ENCODE measurements around the gene PGF. TPM values are rescaled to one million over a fixed set of nuclear protein-coding genes. Genes with fewer than 3 reads are reported as not detected.

The PGF gene
- total and polyA plus RNA-seq, 2 experiments from 2014 or later = 1.1 to 1.8 TPM

- TF ChIP-seq EZH2phosphoT487 (IDR thresholded peaks at IDR 0.05; ENCODE audit: insufficient read depth, low read depth) (no peak), EZH2 (IDR thresholded peaks at IDR 0.05; ENCODE audit: insufficient read depth, poor library complexity, severe bottlenecking) (no peak)
- Histone ChIP-seq H3K4me3 (no peak overlapping the region), H3K4me1 (ENCODE audit: insufficient read depth) (peaks cover 21% of the 10 kb centered on the region), H3K9me2 (ENCODE audit: insufficient read depth) (no peaks in the 10 kb centered on the region), H3K36me3 (ENCODE audit: low read depth) (no peaks in the 10 kb centered on the region), H3K4me2 (ENCODE audit: unreplicated experiment) (no peak overlapping the region), H3K79me2 (ENCODE audit: insufficient read depth) (no peaks in the 10 kb centered on the region), H2AFZ (no peak overlapping the region), H3K9me3 (ENCODE audit: low read depth) (no peaks in the 10 kb centered on the region), H3K9ac (no peak overlapping the region), H4K20me1 (ENCODE audit: insufficient read depth) (no peaks in the 10 kb centered on the region), H3K27ac (no peak overlapping the region), H3K27me3 (replicated peaks; ENCODE audit: insufficient read depth) (no peaks in the 10 kb centered on the region), H3F3A (ENCODE audit: insufficient read depth) (peaks cover 23% of the 10 kb centered on the region)
- WGBS, 2 experiments (ENCODE audit: low coverage in 1 of 2, low lambda C conversion rate in 2 of 2, missing lambda C conversion rate in 2 of 2) = 46% methylated on average over 1 of the region's 1 CpG
- in situ Hi-C loops (cut with MboI) = no loop called here
- DNase-seq = no peak
Measured at GRCh38 chr14:74968811-74969210, 13.4 kb upstream of the PGF start.

GRCh38 chr14:74965486-74966153 lies 10.2 kb upstream of the PGF start:
- peak overlapping the region; percentile 7 for H3K4me2 ChIP-seq (ENCODE audit: unreplicated experiment)
- TF ChIP-seq EZH2 (IDR thresholded peaks at IDR 0.05; ENCODE audit: insufficient read depth, poor library complexity, severe bottlenecking) = no peak
- no peak for TF ChIP-seq EZH2phosphoT487 (IDR thresholded peaks at IDR 0.05; ENCODE audit: insufficient read depth, low read depth)

GRCh38 chr14:74964787-74965485 lies 9.5 kb upstream of the PGF start:
- DNase-seq = peak; percentile 72
- Histone ChIP-seq H3K27me3 (replicated peaks; ENCODE audit: insufficient read depth) (no peaks in the 10 kb centered on the region), H3K79me2 (ENCODE audit: insufficient read depth) (no peaks in the 10 kb centered on the region), H4K20me1 (ENCODE audit: insufficient read depth) (no peaks in the 10 kb centered on the region), H3K9me2 (ENCODE audit: insufficient read depth) (no peaks in the 10 kb centered on the region), H3K9ac (peak overlapping the region; percentile 26; the same call in 1 of the 2 replicates), H3K36me3 (ENCODE audit: low read depth) (no peaks in the 10 kb centered on the region), H2AFZ (0 out of 2 replicates have a peak overlapping the region, but pooled peaks have one; percentile 6), H3K4me1 (ENCODE audit: insufficient read depth) (peaks cover 24% of the 10 kb centered on the region), H3F3A (ENCODE audit: insufficient read depth) (peaks cover 23% of the 10 kb centered on the region), H3K9me3 (ENCODE audit: low read depth) (no peaks in the 10 kb centered on the region), H3K27ac (peak overlapping the region; percentile 84), H3K4me2 (ENCODE audit: unreplicated experiment) (peak overlapping the region; percentile 7), H3K4me3 (no peak overlapping the region)
- WGBS, 2 experiments (ENCODE audit: low coverage in 1 of 2, low lambda C conversion rate in 2 of 2, missing lambda C conversion rate in 2 of 2) = 51 to 52% methylated on average over 4 of the region's 4 CpGs
- TF ChIP-seq EZH2 (IDR thresholded peaks at IDR 0.05; ENCODE audit: insufficient read depth, poor library complexity, severe bottlenecking) = no peak
- TF ChIP-seq EZH2phosphoT487 (IDR thresholded peaks at IDR 0.05; ENCODE audit: insufficient read depth, low read depth) = no peak
- in situ Hi-C loops (cut with MboI) = no loop called here

More at GRCh38 chr14:74965486-74966153, 10.2 kb upstream of the PGF start:
- Histone ChIP-seq H3K79me2 (ENCODE audit: insufficient read depth) (no peaks in the 10 kb centered on the region), H3K4me3 (no peak overlapping the region), H3K27ac (peak overlapping the region; percentile 84), H3F3A (ENCODE audit: insufficient read depth) (peaks cover 23% of the 10 kb centered on the region), H3K9me3 (ENCODE audit: low read depth) (no peaks in the 10 kb centered on the region), H3K4me1 (ENCODE audit: insufficient read depth) (peaks cover 24% of the 10 kb centered on the region), H4K20me1 (ENCODE audit: insufficient read depth) (no peaks in the 10 kb centered on the region), H2AFZ (0 out of 2 replicates have a peak overlapping the region, but pooled peaks have one; percentile 6), H3K9me2 (ENCODE audit: insufficient read depth) (no peaks in the 10 kb centered on the region), H3K36me3 (ENCODE audit: low read depth) (no peaks in the 10 kb centered on the region), H3K9ac (peak overlapping the region; percentile 26; the same call in 1 of the 2 replicates), H3K27me3 (replicated peaks; ENCODE audit: insufficient read depth) (no peaks in the 10 kb centered on the region)
- WGBS, 2 experiments (ENCODE audit: low coverage in 1 of 2, low lambda C conversion rate in 2 of 2, missing lambda C conversion rate in 2 of 2) = 39 to 51% methylated on average over 5 of the region's 5 CpGs
- in situ Hi-C loops (cut with MboI) = no loop called here
- peak; percentile 84 for DNase-seq

GRCh38 chr14:74963705-74964271 lies 8.4 kb upstream of the PGF start:
- H2AFZ ChIP-seq = peak overlapping the region; percentile 35; the same call in 1 of the 2 replicates
- no peak overlapping the region for H3K4me3 ChIP-seq

More at GRCh38 chr14:74963705-74964271, 8.4 kb upstream of the PGF start:
- peak overlapping the region; percentile 18 for H3K4me2 ChIP-seq (ENCODE audit: unreplicated experiment)
- no peak overlapping the region for H3K9ac ChIP-seq
- 0 out of 2 replicates have a peak overlapping the region, but pooled peaks have one; percentile 84 for H3K27ac ChIP-seq
- no peaks in the 10 kb centered on the region for H3K27me3 ChIP-seq (replicated peaks; ENCODE audit: insufficient read depth)
- H3K4me1 ChIP-seq (ENCODE audit: insufficient read depth) = peaks cover 24% of the 10 kb centered on the region
- H4K20me1 ChIP-seq (ENCODE audit: insufficient read depth) = no peaks in the 10 kb centered on the region
- DNase-seq = peak; percentile 75
- WGBS, 2 experiments (ENCODE audit: low coverage in 1 of 2, low lambda C conversion rate in 2 of 2, missing lambda C conversion rate in 2 of 2) = 18 to 22% methylated on average over 9 of the region's 9 CpGs
- no peaks in the 10 kb centered on the region for H3K79me2 ChIP-seq (ENCODE audit: insufficient read depth)
- H3K9me2 ChIP-seq (ENCODE audit: insufficient read depth) = no peaks in the 10 kb centered on the region
- peaks cover 23% of the 10 kb centered on the region for H3F3A ChIP-seq (ENCODE audit: insufficient read depth)
- H3K9me3 ChIP-seq (ENCODE audit: low read depth) = no peaks in the 10 kb centered on the region
- in situ Hi-C loops (cut with MboI) = no loop called here
- no peak for TF ChIP-seq EZH2phosphoT487 (IDR thresholded peaks at IDR 0.05; ENCODE audit: insufficient read depth, low read depth)
- TF ChIP-seq EZH2 (IDR thresholded peaks at IDR 0.05; ENCODE audit: insufficient read depth, poor library complexity, severe bottlenecking) = no peak
- no peaks in the 10 kb centered on the region for H3K36me3 ChIP-seq (ENCODE audit: low read depth)

Data from GM23248 (cell line).